Liver (tissue), 9 donors: ENCODE data around the gene GINS2. TPM values are rescaled to one million over a fixed set of nuclear protein-coding genes. Genes with fewer than 3 reads are reported as not detected.

Source experiments
- DNase-seq: peaks from one replicate; pipeline ENCODE4 v3.0.0-alpha.2; 2017; ENCODE audit warnings: low spot score
- H3K27ac ChIP-seq, 2 donors: one replicate each; pipeline ENCODE4 v1.7.0; 2013; ENCODE audit warnings: inconsistent platforms in 2 of 2, low read length in 2 of 2, control low read depth in 1 of 2, low read depth in 1 of 2, mild to moderate bottlenecking in 1 of 2
- H3K27me3 ChIP-seq, 4 donors: one replicate each; pipeline versions ENCODE4 v1.6.1 to v1.7.0; 2013; ENCODE audit warnings: low read length in 3 of 4, inconsistent platforms in 1 of 4, mild to moderate bottlenecking in 1 of 4, moderate library complexity in 1 of 4; ENCODE audit not compliant: control insufficient read depth in 4 of 4, insufficient read depth in 4 of 4
- H3K36me3 ChIP-seq, 4 donors: one replicate each; pipeline versions ENCODE4 v1.6.1 to v1.7.0; 2013; ENCODE audit warnings: low read length in 3 of 4, mild to moderate bottlenecking in 3 of 4, low read depth in 1 of 4, moderate library complexity in 1 of 4; ENCODE audit not compliant: control insufficient read depth in 4 of 4, insufficient read depth in 3 of 4
- H3K4me1 ChIP-seq, 4 donors: one replicate each; pipeline versions ENCODE4 v1.6.1 to v1.7.0; 2013; ENCODE audit warnings: low read length in 3 of 4, mild to moderate bottlenecking in 3 of 4, moderate library complexity in 1 of 4; ENCODE audit not compliant: control insufficient read depth in 4 of 4, insufficient read depth in 4 of 4
- H3K4me3 ChIP-seq, 3 donors: one replicate each; pipeline versions ENCODE4 v1.6.1 to v1.7.0; 2013; ENCODE audit warnings: low read length in 3 of 3, control low read depth in 1 of 3, low read depth in 1 of 3, mild to moderate bottlenecking in 1 of 3
- H3K9ac ChIP-seq, 2 donors: one replicate each; pipeline ENCODE4 v1.7.0; 2013; ENCODE audit warnings: low read length in 2 of 2, mild to moderate bottlenecking in 2 of 2, moderate library complexity in 2 of 2, control low read depth in 1 of 2, low read depth in 1 of 2
- H3K9me3 ChIP-seq, 4 donors: one replicate each; pipeline versions ENCODE4 v1.6.1 to v1.7.0; 2013; ENCODE audit warnings: low read length in 3 of 4; ENCODE audit not compliant: control insufficient read depth in 4 of 4
- EGR1 ChIP-seq, 2 donors: IDR thresholded peaks; 2 replicates each; pipeline ENCODE4 v1.6.1; 2016 to 2018; ENCODE audit warnings: antibody characterized with exemption in 2 of 2, low read depth in 2 of 2
- FOXA1 ChIP-seq: IDR thresholded peaks from 2 replicates; pipeline ENCODE4 v1.6.1; 2016; ENCODE audit warnings: antibody characterized with exemption
- FOXA2 ChIP-seq: IDR thresholded peaks from 2 replicates; pipeline ENCODE4 v1.6.1; 2016; ENCODE audit warnings: antibody characterized with exemption
- GABPA ChIP-seq, 2 donors: IDR thresholded peaks in 1 of 2; conservative IDR thresholded peaks in 1 of 2; 2 replicates each; pipeline ENCODE4 v1.6.1; 2016; ENCODE audit warnings: antibody characterized with exemption in 2 of 2, mild to moderate bottlenecking in 1 of 2, moderate library complexity in 1 of 2
- HNF4A ChIP-seq, 2 donors: conservative IDR thresholded peaks; 2 replicates each; pipeline ENCODE4 v1.6.1; 2016; ENCODE audit warnings: antibody characterized with exemption in 2 of 2, mild to moderate bottlenecking in 2 of 2
- HNF4G ChIP-seq: IDR thresholded peaks from 2 replicates; pipeline ENCODE4 v1.6.1; 2016; ENCODE audit warnings: antibody characterized with exemption
- JUND ChIP-seq, 2 donors: IDR thresholded peaks; 2 replicates each; pipeline ENCODE4 v1.6.1; 2016; ENCODE audit warnings: antibody characterized with exemption in 2 of 2
- MAX ChIP-seq: IDR thresholded peaks from 2 replicates; pipeline ENCODE4 v1.6.1; 2016; ENCODE audit warnings: antibody characterized with exemption
- NR2F2 ChIP-seq: IDR thresholded peaks from 2 replicates; pipeline ENCODE4 v1.6.1; 2016; ENCODE audit warnings: antibody characterized with exemption
- RAD21 ChIP-seq, 2 donors: IDR thresholded peaks; 2 replicates each; pipeline ENCODE4 v1.6.1; 2016; ENCODE audit warnings: antibody characterized with exemption in 2 of 2, mild to moderate bottlenecking in 2 of 2
- REST ChIP-seq: IDR thresholded peaks from 2 replicates; pipeline ENCODE4 v1.6.1; 2016; ENCODE audit warnings: antibody characterized with exemption, mild to moderate bottlenecking
- RXRA ChIP-seq, 2 donors: IDR thresholded peaks; 2 replicates each; pipeline ENCODE4 v1.6.1; 2017 to 2018; ENCODE audit warnings: antibody characterized with exemption in 2 of 2, mild to moderate bottlenecking in 1 of 2
- SP1 ChIP-seq: IDR thresholded peaks from 2 replicates; pipeline ENCODE4 v1.6.1; 2018; ENCODE audit warnings: antibody characterized with exemption, mild to moderate bottlenecking
- TAF1 ChIP-seq: conservative IDR thresholded peaks from 2 replicates; pipeline ENCODE4 v1.6.1; 2016; ENCODE audit warnings: antibody characterized with exemption, mild to moderate bottlenecking
- YY1 ChIP-seq: IDR thresholded peaks from 2 replicates; pipeline ENCODE4 v1.6.1; 2016; ENCODE audit warnings: antibody characterized with exemption, mild to moderate bottlenecking
- ZBTB33 ChIP-seq: IDR thresholded peaks from 2 replicates; pipeline ENCODE4 v1.6.1; 2016; ENCODE audit warnings: antibody characterized with exemption
- WGBS: extraction: QIAGEN DNeasy Blood & Tissue Kit; methylation state at CpG from one replicate; pipeline ENCODE4 v1.1.7; 2013; 5-methylcytosine and 5-hydroxymethylcytosine counted together
- polyA plus RNA-seq, 2 donors: library from polyadenylated mRNA; stranded (reverse) in 1 of 2; unstranded in 1 of 2; fragments of 200-250 nt in 1 of 2; fragments of >200 nt in 1 of 2; fragmentation: Nextera tagmentation in 1 of 2; extraction: Ambion mirVana in 1 of 2; gene quantifications; one replicate each; pipeline versions ENCODE4 v1.2.1 to v1.2.3, GENCODE V29; 2013 to 2015
- total RNA-seq, 2 donors: library from RNA; depleted of rRNA; stranded (reverse); fragments of >200 nt; gene quantifications; one replicate each; pipeline ENCODE4 v1.2.3, GENCODE V29; 2014
- TF ChIP-seq, protein P1 (sequence below): IDR thresholded peaks from 2 replicates; pipeline ENCODE4 v1.6.1; 2016; ENCODE audit warnings: antibody characterized with exemption
- donor health status: healthy.
- donor health status: healthy.
- donor health status: healthy.
- donor health status: healthy.
- donor health status: healthy.

Gene GINS2
- total and polyA plus RNA-seq, 4 donors: 0.17 to 9.3 (median 0.86) TPM

GRCh38 chr16:85729452-85730185, 40.9 kb upstream of the GINS2 start:
- H3K27me3 ChIP-seq: no peaks in the 10 kb centered on the region
- no peak overlapping the region for H3K9ac ChIP-seq
- H3K36me3 ChIP-seq: no peaks in the 10 kb centered on the region
- no peak for DNase-seq
- no peak for TF ChIP-seq ZBTB33
- TF ChIP-seq MAX: no peak
- TF ChIP-seq NR2F2: no peak
- no peak for TF ChIP-seq JUND (IDR thresholded peaks at IDR 0.05)
- no peak for TF ChIP-seq GABPA (IDR thresholded peaks at IDR 0.05 in 1 of 2, conservative IDR thresholded peaks at IDR 0.05 in 1 of 2)
- TF ChIP-seq TAF1: no peak
- no peak for TF ChIP-seq HNF4G
- TF ChIP-seq FOXA2: no peak
- TF ChIP-seq SP1: no peak
- no peak for TF ChIP-seq RAD21 (IDR thresholded peaks at IDR 0.05)
- no peak for TF ChIP-seq REST
- no peak for TF ChIP-seq FOXA1
- TF ChIP-seq, protein P1, sequence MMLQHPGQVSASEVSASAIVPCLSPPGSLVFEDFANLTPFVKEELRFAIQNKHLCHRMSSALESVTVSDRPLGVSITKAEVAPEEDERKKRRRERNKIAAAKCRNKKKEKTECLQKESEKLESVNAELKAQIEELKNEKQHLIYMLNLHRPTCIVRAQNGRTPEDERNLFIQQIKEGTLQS: no peak
- no peak for TF ChIP-seq EGR1 (IDR thresholded peaks at IDR 0.05; ENCODE audit: low read depth in 2 of 2)
- no peak for TF ChIP-seq YY1
- TF ChIP-seq HNF4A (conservative IDR thresholded peaks at IDR 0.05): no peak
- no peak for TF ChIP-seq RXRA (IDR thresholded peaks at IDR 0.05)
- H3K4me3 ChIP-seq: no peak overlapping the region
- 80% methylated on average over 16 of the region's 16 CpGs for WGBS
- no peaks in the 10 kb centered on the region for H3K4me1 ChIP-seq
- no peaks in the 10 kb centered on the region for H3K9me3 ChIP-seq
- no peak overlapping the region for H3K27ac ChIP-seq

- no peak overlapping the region for H3K4me3 ChIP-seq
- no peaks in the 10 kb centered on the region for H3K9me3 ChIP-seq
- H3K27ac ChIP-seq: no peak overlapping the region
- no peak overlapping the region for H3K9ac ChIP-seq
- H3K27me3 ChIP-seq: no peaks in the 10 kb centered on the region
- no peaks in the 10 kb centered on the region for H3K36me3 ChIP-seq
- no peaks in the 10 kb centered on the region for H3K4me1 ChIP-seq
- no peak for TF ChIP-seq GABPA (IDR thresholded peaks at IDR 0.05 in 1 of 2, conservative IDR thresholded peaks at IDR 0.05 in 1 of 2)
- TF ChIP-seq FOXA2: no peak
- DNase-seq: no peak
- WGBS: 81% methylated on average over 7 of the region's 7 CpGs
These were observed 40.1 kb upstream of the GINS2 start for GRCh38 chr16:85728879-85729278.
